ENCODE data around the gene VSX2. TPM values are rescaled to one million over a fixed set of nuclear protein-coding genes. Genes with fewer than 3 reads are reported as not detected.

Gene VSX2
- total RNA-seq, 8 experiments from 2014 or later: 0.10 to 27.9 (median 9.5) TPM; not detected in 2

- no peak for ATAC-seq (replicated peaks in 6 of 8)
- Histone ChIP-seq H3K4me1 (replicated peaks in 1 of 2) (no peaks in the 10 kb centered on the region), H3K4me3 (no peak overlapping the region), H3K27ac (no peak overlapping the region)
- WGBS, 10 experiments: 70 to 100% (median 94%) methylated on average over 1 to 5 of the region's 9 CpGs; no CpG with 5 or more reads in 6 of the 10 experiments
- in situ Hi-C loops (cut with MboI; ENCODE audit: low pct_unique_long_range_greater_than_20kb in 2 of 9, low sequenced_read_pairs in 9 of 9, unreplicated experiment in 9 of 9): no loop called here
Measured at GRCh38 chr14:74296037-74296467, 56.8 kb downstream of the VSX2 start.

- no peak for ATAC-seq (replicated peaks in 6 of 8)
- Histone ChIP-seq H3K4me1 (replicated peaks in 1 of 2) (peaks cover 0 to 2% of the 10 kb centered on the region in 2 donors), H3K4me3 (no peak overlapping the region), H3K27ac (no peak overlapping the region)
- in situ Hi-C loops (cut with MboI; ENCODE audit: low pct_unique_long_range_greater_than_20kb in 2 of 9, low sequenced_read_pairs in 9 of 9, unreplicated experiment in 9 of 9): no loop called here
- WGBS, 10 experiments: 89 to 100% (median 99%) methylated on average over 1 to 8 of the region's 10 CpGs; no CpG with 5 or more reads in 4 of the 10 experiments
Measured at GRCh38 chr14:74297986-74298385, 58.7 kb downstream of the VSX2 start.

GRCh38 chr14:74299061-74299545, 59.9 kb downstream of the VSX2 start:
- H3K27ac ChIP-seq: no peak overlapping the region
- no peak overlapping the region for H3K4me3 ChIP-seq
- H3K4me1 ChIP-seq (replicated peaks in 1 of 2): peaks cover 0 to 2% of the 10 kb centered on the region in 2 donors
- in situ Hi-C loops (cut with MboI; ENCODE audit: low pct_unique_long_range_greater_than_20kb in 2 of 9, low sequenced_read_pairs in 9 of 9, unreplicated experiment in 9 of 9): no loop called here
- peak in 2 of 8 experiments; percentile 33 to 42 for ATAC-seq (replicated peaks in 6 of 8)
- WGBS, 10 experiments: 0 to 92% (median 73%) methylated on average over 2 to 8 of the region's 10 CpGs; no CpG with 5 or more reads in 1 of the 10 experiments

- peak overlapping the region in 1 of 2 donors; percentile 87 for H3K27ac ChIP-seq
- in situ Hi-C loops (cut with MboI; ENCODE audit: low pct_unique_long_range_greater_than_20kb in 2 of 9, low sequenced_read_pairs in 9 of 9, unreplicated experiment in 9 of 9): no loop called here
- WGBS, 10 experiments: 0 to 38% (median 3%) methylated on average over 1 to 13 of the region's 22 CpGs; no CpG with 5 or more reads in 2 of the 10 experiments
Measured at GRCh38 chr14:74301594-74302151, 62.4 kb downstream of the VSX2 start.

GRCh38 chr14:74302152-74302628, 62.9 kb downstream of the VSX2 start:
- 0 to 7% (median 0%) methylated on average over 2 to 6 of the region's 6 CpGs for WGBS, 10 experiments
- peak overlapping the region; percentile 70 to 95 (median 94) for H3K4me3 ChIP-seq
- peak; percentile 16 to 57 (median 40) for ATAC-seq (replicated peaks in 6 of 8)
- peaks cover 0 to 2% of the 10 kb centered on the region in 2 donors for H3K4me1 ChIP-seq (replicated peaks in 1 of 2)
- peak overlapping the region; percentile 77 to 87 for H3K27ac ChIP-seq
- in situ Hi-C loops (cut with MboI; ENCODE audit: low pct_unique_long_range_greater_than_20kb in 2 of 9, low sequenced_read_pairs in 9 of 9, unreplicated experiment in 9 of 9): no loop called here

More at GRCh38 chr14:74301594-74302151, 62.4 kb downstream of the VSX2 start:
- peak in 2 of 8 experiments; percentile 2 for ATAC-seq (replicated peaks in 6 of 8)
- Histone ChIP-seq H3K4me1 (replicated peaks in 1 of 2) (peaks cover 0 to 2% of the 10 kb centered on the region in 2 donors), H3K4me3 (peak overlapping the region; percentile 70 to 95 (median 94))

DNA sequence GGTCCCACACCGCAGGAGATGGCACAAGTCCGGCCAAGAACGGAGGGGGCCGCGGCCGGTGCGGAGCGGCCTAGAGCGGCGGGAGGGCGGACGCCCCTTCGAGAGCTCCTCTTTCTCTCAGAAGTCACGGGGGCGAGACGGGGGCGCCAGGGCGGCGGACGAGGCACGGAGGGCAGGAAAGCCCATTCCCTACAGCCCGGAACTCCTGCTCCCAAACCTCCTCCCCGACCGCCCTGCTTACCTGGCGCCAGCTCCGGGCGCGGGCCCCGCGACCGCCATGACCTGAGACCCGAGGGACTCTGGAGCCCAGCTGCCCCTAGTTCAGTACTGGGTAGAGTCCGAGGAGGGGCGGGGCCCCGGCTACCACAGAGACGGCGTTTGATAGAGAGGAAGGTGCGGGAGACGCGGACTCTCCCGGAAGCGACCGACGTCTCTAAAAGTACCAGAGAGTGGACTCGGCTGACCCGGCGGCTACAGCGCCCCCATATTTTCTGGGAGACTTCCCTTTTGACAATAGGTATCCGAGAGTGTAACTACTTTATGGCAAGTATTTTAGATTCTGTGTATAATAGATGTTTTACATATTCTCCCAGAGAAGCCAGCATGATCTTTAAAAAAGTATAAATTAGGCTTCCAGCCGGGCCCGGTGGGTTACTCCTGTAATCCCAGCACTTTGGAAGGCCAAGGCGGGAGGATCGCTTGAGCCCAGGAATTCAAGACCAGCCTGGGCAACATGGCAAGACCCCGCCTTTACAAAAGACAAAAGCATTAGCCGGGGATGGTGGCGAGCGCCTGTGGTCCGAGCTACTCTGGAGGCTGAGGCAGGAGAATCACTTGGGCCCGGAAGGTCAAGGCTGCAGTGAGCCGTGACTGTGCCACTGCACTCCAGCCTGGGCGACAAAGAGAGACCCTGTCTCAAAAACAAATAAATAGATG, 63.7 kb downstream of the VSX2 start, which contains the start of gene ABCD4:
Gene ABCD4 (minus strand): TSS at position 301 of the 936 bp plus-strand sequence. CDS start 22 bp downstream, at position 279.
- Histone ChIP-seq H3K27ac (peak within 1 kb of the TSS; percentile 77 to 87), H3K4me1 (replicated peaks in 1 of 2) (peaks cover 0 to 2% of the 10 kb centered on the region in 2 donors), H3K4me3 (peak within 1 kb of the TSS; percentile 70 to 95 (median 94))
- in situ Hi-C loops (cut with MboI; ENCODE audit: low pct_unique_long_range_greater_than_20kb in 2 of 9, low sequenced_read_pairs in 9 of 9, unreplicated experiment in 9 of 9): no loop called here
- ATAC-seq (replicated peaks in 6 of 8): peak; percentile 89 to 99 (median 98)
- WGBS, 10 experiments: 5 to 90% (median 41%) methylated on average over 2 to 24 of the region's 61 CpGs

GRCh38 chr14:74308695-74309094, 69.4 kb downstream of the VSX2 start:
- 50 to 100% (median 70%) methylated on average over 1 to 5 of the region's 5 CpGs for WGBS, 10 experiments
- Histone ChIP-seq H3K4me3 (no peak overlapping the region), H3K4me1 (replicated peaks in 1 of 2) (no peaks in the 10 kb centered on the region), H3K27ac (no peak overlapping the region)
- in situ Hi-C loops (cut with MboI; ENCODE audit: low pct_unique_long_range_greater_than_20kb in 2 of 9, low sequenced_read_pairs in 9 of 9, unreplicated experiment in 9 of 9): no loop called here
- no peak for ATAC-seq (replicated peaks in 6 of 8)

DNA sequence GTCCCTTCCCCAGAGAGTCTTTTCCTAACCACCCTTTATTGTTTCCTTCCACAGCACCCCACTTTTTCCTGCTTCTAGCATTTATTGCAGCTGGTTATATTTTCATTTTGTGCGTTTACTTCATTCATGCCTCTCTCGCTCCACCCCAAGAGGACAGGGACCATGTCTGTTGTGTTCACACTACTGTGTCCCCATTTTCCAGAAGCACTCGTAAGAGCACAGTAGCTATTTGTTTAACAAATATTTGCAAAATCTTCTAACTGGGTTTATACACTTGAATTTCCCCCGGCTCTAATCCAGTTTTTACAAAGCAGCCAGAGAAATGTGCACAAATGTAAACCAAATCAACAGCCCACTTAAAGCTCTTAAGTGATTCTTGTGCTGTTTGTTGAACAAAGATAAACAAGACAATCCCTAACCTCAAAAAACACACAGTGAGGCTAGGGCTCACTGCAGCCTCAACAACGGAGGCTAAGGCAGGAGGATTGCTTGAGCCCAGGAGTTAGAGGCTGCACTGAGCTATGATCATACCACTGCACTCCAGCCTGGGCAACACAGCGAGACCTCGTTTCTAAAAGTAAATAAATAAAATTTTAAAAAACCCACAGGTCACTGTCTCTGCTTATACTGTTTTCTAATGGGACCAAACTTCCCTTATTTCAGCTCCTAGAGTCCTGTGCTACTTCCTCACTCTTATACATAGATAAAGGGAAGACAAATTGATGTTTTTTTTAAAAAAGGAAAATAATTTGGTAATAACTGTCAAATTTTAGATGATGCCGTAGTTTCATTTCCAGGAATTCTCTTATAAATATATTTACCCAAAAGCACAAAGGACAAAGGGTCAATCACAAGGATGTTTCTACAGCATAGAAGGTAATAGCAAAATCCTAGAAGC, 70.1 kb downstream of the VSX2 start:
- H3K4me1 ChIP-seq (replicated peaks in 1 of 2): no peaks in the 10 kb centered on the region
- no peak for ATAC-seq (replicated peaks in 6 of 8)
- H3K27ac ChIP-seq: no peak overlapping the region
- in situ Hi-C loops (cut with MboI; ENCODE audit: low pct_unique_long_range_greater_than_20kb in 2 of 9, low sequenced_read_pairs in 9 of 9, unreplicated experiment in 9 of 9): no loop called here
- 59 to 91% (median 89%) methylated on average over 4 to 8 of the region's 8 CpGs for WGBS, 10 experiments
- H3K4me3 ChIP-seq: no peak overlapping the region

DNA sequence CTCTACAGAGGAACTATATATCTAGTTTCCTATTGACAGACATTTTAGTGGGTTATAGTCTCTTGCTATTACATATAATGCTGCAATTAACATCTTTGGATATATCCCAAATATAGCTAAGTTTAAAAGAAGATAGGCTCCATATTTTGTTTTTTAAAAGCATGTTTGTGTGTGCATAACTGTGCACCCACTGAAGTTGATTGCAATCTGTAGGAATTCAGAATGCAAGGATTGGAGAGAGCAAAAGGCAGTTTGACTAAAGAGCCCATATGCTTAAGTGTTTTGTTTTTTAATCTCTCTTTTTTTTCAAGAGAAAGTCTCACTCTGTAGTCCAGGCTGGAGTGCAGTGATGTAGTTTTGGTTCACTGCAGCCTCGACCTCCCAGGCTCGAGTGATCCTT, 72.9 kb downstream of the VSX2 start:
- in situ Hi-C loops (cut with MboI; ENCODE audit: low pct_unique_long_range_greater_than_20kb in 2 of 9, low sequenced_read_pairs in 9 of 9, unreplicated experiment in 9 of 9): no loop called here
- Histone ChIP-seq H3K27ac (no peak overlapping the region), H3K4me1 (replicated peaks in 1 of 2) (no peaks in the 10 kb centered on the region), H3K4me3 (no peak overlapping the region)
- ATAC-seq (replicated peaks in 6 of 8): no peak
- WGBS, 10 experiments: 0 to 100% (median 71%) methylated on average over 1 to 2 of the region's 2 CpGs; no CpG with 5 or more reads in 4 of the 10 experiments

Other genes starting within 250 kb of the VSX2 start
- gene ENTPD5, start 220.2 kb upstream of the VSX2 start, total RNA-seq: 10 to 100 TPM in 4 of 8 experiments, 1 to 10 TPM in 4; 5.1 to 32.0 (median 9.5) TPM
- 10 to 100 TPM in 4 of 8 experiments, 1 to 10 TPM in 4; 4.0 to 38.2 (median 9.8) TPM for gene BBOF1, start 220.1 kb upstream of the VSX2 start, total RNA-seq
- 10 to 100 TPM in 4 of 8 experiments, 1 to 10 TPM in 4; 7.6 to 28.2 (median 9.6) TPM for gene ALDH6A1, start 155.0 kb upstream of the VSX2 start, total RNA-seq
- gene LIN52, start 154.5 kb upstream of the VSX2 start, total RNA-seq: 10 to 100 TPM in 5 of 8 experiments, 1 to 10 TPM in 3; 7.2 to 19.2 (median 10.5) TPM
- 10 to 100 TPM; 39.3 to 75.6 (median 58.0) TPM for gene ABCD4, start 63.5 kb downstream of the VSX2 start, total RNA-seq
- under 1 TPM in 6 of 8 experiments, not detected in 2; 0.05 to 0.43 (median 0.24) TPM for gene VRTN, start 109.0 kb downstream of the VSX2 start, total RNA-seq
- gene SYNDIG1L, start 186.8 kb downstream of the VSX2 start, total RNA-seq: under 1 TPM in 5 of 8 experiments, not detected in 3; 0.17 to 0.71 (median 0.33) TPM

All from motor neuron (in vitro differentiated cells).